Large intestine (tissue), 3 donors: ENCODE results near the gene CXCR4. TPM values are rescaled to one million over a fixed set of nuclear protein-coding genes. Genes with fewer than 3 reads are reported as not detected.

Experiments used
- DNase-seq, 2 donors: peaks; one replicate each; pipeline versions ENCODE4 v3.0.0 to v3.0.0-alpha.2; 2013
- H3K27ac ChIP-seq: one replicate; pipeline ENCODE4 v1.5.1; 2013; ENCODE audit warnings: low read length
- H3K27me3 ChIP-seq: 2 replicates; pipeline ENCODE4 v1.6.1; 2013; ENCODE audit warnings: low read length; ENCODE audit not compliant: control insufficient read depth, insufficient read depth
- H3K36me3 ChIP-seq: 2 replicates; pipeline ENCODE4 v1.6.1; 2013; ENCODE audit warnings: low read length; ENCODE audit not compliant: control insufficient read depth, insufficient read depth
- H3K4me1 ChIP-seq: one replicate; pipeline ENCODE4 v1.6.1; 2013; ENCODE audit warnings: low read length; ENCODE audit not compliant: control insufficient read depth, insufficient read depth
- H3K4me3 ChIP-seq: one replicate; pipeline ENCODE4 v1.5.1; 2013; ENCODE audit warnings: low read length
- H3K9me3 ChIP-seq: one replicate; pipeline ENCODE4 v1.6.1; 2013; ENCODE audit warnings: mild to moderate bottlenecking, low read depth, low read length, moderate library complexity; ENCODE audit not compliant: control insufficient read depth
- WGBS: methylation state at CpG from one replicate; pipeline ENCODE4 v1.1.5; 2013; ENCODE audit warnings: low lambda C conversion rate; ENCODE audit not compliant: insufficient coverage; 5-methylcytosine and 5-hydroxymethylcytosine counted together
- polyA plus RNA-seq: library from polyadenylated mRNA; unstranded; fragments of 120-200 nt; gene quantifications from one replicate; pipeline ENCODE4 v1.2.1, GENCODE V29; 2013

Gene CXCR4
- polyA plus RNA-seq, 1 donor, result 17.8 TPM

DNA sequence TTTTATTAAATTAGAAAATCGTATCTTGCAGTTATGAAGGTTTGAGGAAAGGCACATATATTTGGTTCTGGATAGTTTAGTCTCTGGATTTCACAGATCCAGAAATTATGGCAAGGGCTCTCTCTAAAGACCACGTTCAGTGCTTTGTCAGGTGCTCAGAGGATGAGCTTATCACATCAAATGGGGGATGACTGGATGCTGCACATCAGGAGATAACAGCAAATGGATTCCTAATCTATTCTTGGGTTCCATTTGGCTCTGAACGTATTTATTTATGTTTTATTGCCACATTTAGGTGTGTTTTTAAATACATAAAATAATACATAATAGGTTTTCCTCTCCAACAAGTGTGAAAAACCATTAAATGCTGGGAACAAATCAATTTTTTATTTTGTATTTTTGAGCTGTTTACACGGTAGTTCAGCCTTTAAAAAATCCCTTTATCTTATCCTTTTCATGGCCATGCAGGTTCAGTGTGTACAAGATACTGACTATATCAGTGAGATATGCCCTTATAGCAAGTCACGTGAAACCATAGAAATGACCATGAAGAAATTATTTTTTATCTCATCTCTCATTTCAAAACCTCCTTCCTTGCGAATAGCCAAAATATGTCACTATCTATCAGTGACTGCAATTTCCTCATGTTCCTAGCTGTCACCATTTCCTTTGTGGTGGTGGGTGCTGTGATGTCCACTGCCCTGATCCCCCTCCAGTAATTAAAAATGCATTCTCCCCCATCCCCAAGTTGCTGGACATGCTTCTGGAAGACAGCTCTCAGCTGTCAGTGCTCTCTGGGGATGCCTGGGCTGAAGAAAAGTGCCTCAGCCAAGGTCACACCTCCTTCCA lies 25.9 kb upstream of the CXCR4 start:
- peaks cover 4% of the 10 kb centered on the region for H3K27me3 ChIP-seq
- WGBS, result 100% methylated on average over 1 of the region's 6 CpGs
- no peaks in the 10 kb centered on the region for H3K9me3 ChIP-seq
- no peaks in the 10 kb centered on the region for H3K4me1 ChIP-seq
- no peak overlapping the region for H3K27ac ChIP-seq
- H3K4me3 ChIP-seq, result no peak overlapping the region
- H3K36me3 ChIP-seq, result no peaks in the 10 kb centered on the region
- DNase-seq, result no peak

- H3K27me3 ChIP-seq, result peaks cover 4% of the 10 kb centered on the region
- no peak overlapping the region for H3K27ac ChIP-seq
- no peaks in the 10 kb centered on the region for H3K4me1 ChIP-seq
- no peak for DNase-seq
- WGBS, result 100% methylated on average over 1 of the region's 7 CpGs
- H3K9me3 ChIP-seq, result no peaks in the 10 kb centered on the region
- no peak overlapping the region for H3K4me3 ChIP-seq
- H3K36me3 ChIP-seq, result no peaks in the 10 kb centered on the region
These were observed 23.7 kb upstream of the CXCR4 start for GRCh38 chr2:136141510-136142149.

- 71% methylated on average over 1 of the region's 3 CpGs for WGBS
- Histone ChIP-seq H3K4me1 (no peaks in the 10 kb centered on the region), H3K27ac (no peak overlapping the region)
These were observed 21.7 kb upstream of the CXCR4 start for GRCh38 chr2:136139631-136140030.

GRCh38 chr2:136137982-136138381 lies 20.0 kb upstream of the CXCR4 start:
- H3K9me3 ChIP-seq, result no peaks in the 10 kb centered on the region
- H3K4me1 ChIP-seq, result no peaks in the 10 kb centered on the region
- no peak overlapping the region for H3K27ac ChIP-seq
- no peaks in the 10 kb centered on the region for H3K36me3 ChIP-seq
- H3K27me3 ChIP-seq, result peaks cover 2% of the 10 kb centered on the region
- H3K4me3 ChIP-seq, result no peak overlapping the region
- DNase-seq, result no peak
- 100% methylated on average over 1 of the region's 4 CpGs for WGBS

More at GRCh38 chr2:136139631-136140030, 21.7 kb upstream of the CXCR4 start:
- Histone ChIP-seq H3K4me3 (no peak overlapping the region), H3K36me3 (no peaks in the 10 kb centered on the region), H3K27me3 (peaks cover 2% of the 10 kb centered on the region), H3K9me3 (no peaks in the 10 kb centered on the region)
- DNase-seq, result no peak

DNA sequence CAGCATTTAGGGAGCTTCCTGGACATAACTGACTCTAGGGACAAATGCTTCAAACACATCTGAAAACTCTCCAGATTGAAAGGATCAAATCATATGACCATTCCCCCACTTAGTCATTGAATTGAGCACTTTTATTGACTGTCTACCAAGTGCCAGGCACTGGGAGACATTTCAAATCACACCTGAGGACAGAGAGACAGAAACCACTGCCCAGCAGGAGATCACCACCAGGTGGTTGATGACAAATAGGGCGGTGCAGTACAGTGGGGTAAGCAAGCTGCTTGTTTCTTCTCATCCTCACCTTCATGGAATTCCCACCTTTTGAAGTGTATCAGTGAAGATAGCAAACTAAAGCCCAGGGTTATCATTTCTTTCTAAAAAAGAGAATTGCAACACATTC lies 19.0 kb upstream of the CXCR4 start:
- H3K4me1 ChIP-seq, result no peaks in the 10 kb centered on the region
- no CpG with 5 or more reads among the region's 1 CpG for WGBS
- peaks cover 4% of the 10 kb centered on the region for H3K27me3 ChIP-seq
- no peaks in the 10 kb centered on the region for H3K36me3 ChIP-seq
- no peak for DNase-seq
- H3K4me3 ChIP-seq, result no peak overlapping the region
- no peaks in the 10 kb centered on the region for H3K9me3 ChIP-seq
- no peak overlapping the region for H3K27ac ChIP-seq

- 100% methylated on average over 1 of the region's 8 CpGs for WGBS
- no peaks in the 10 kb centered on the region for H3K9me3 ChIP-seq
- H3K27ac ChIP-seq, result no peak overlapping the region
- H3K36me3 ChIP-seq, result no peaks in the 10 kb centered on the region
- H3K4me1 ChIP-seq, result no peaks in the 10 kb centered on the region
- peaks cover 4% of the 10 kb centered on the region for H3K27me3 ChIP-seq
- H3K4me3 ChIP-seq, result no peak overlapping the region
- no peak for DNase-seq
These were observed 18.3 kb upstream of the CXCR4 start for GRCh38 chr2:136135921-136136906.

DNA sequence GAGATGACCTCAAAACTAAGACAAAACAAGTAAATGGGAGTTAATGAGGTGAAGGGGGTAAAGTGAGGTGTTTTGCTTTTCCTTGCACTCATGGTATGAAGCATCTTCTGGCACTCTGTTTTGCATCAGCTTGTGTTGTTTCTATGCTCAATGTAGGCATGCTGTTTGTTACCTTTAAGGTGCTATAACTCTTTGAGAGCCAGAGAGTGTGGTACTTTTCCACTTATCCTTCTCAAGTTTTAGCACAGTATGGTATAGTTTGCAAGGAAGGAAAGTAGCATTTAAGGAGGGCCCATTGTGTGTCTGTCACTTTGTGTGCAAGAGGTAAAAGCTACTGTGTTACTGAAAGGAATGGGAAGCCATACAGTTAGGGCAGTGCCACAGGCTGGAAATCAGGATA lies 17.5 kb upstream of the CXCR4 start:
- H3K27ac ChIP-seq, result no peak overlapping the region
- no peaks in the 10 kb centered on the region for H3K36me3 ChIP-seq
- DNase-seq, result no peak
- H3K4me1 ChIP-seq, result no peaks in the 10 kb centered on the region
- H3K27me3 ChIP-seq, result peaks cover 4% of the 10 kb centered on the region
- H3K9me3 ChIP-seq, result no peaks in the 10 kb centered on the region
- no peak overlapping the region for H3K4me3 ChIP-seq

DNA sequence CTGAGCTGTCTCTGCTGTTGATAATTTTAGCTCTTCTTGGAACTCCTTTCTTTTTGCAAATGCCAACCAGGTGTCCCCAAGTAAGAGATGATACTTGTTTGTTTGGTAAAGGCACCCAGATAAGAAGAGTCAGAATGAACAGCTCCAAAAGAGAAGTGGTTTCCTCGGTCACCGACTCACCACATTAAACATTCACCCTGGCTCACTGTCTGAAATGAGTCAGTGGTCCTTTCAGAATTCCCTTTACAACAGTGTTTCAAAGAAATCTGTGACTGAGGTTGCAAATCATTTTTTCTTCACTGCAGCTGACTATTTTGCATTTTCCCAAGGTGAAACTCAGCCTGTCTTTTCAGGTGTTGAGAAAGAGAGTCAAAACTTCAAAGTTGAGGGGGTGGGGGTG lies 16.2 kb upstream of the CXCR4 start:
- H3K27ac ChIP-seq, result no peak overlapping the region
- no peaks in the 10 kb centered on the region for H3K36me3 ChIP-seq
- H3K27me3 ChIP-seq, result peaks cover 2% of the 10 kb centered on the region
- WGBS, result no CpG with 5 or more reads among the region's 2 CpGs
- no peak for DNase-seq
- H3K4me3 ChIP-seq, result no peak overlapping the region
- H3K4me1 ChIP-seq, result no peaks in the 10 kb centered on the region
- H3K9me3 ChIP-seq, result no peaks in the 10 kb centered on the region

- Histone ChIP-seq H3K27ac (no peak overlapping the region), H3K4me3 (no peak overlapping the region), H3K36me3 (no peaks in the 10 kb centered on the region), H3K4me1 (no peaks in the 10 kb centered on the region), H3K9me3 (no peaks in the 10 kb centered on the region), H3K27me3 (peaks cover 2% of the 10 kb centered on the region)
- no CpG with 5 or more reads among the region's 5 CpGs for WGBS
- no peak for DNase-seq
These were observed 15.6 kb upstream of the CXCR4 start for GRCh38 chr2:136133586-136133985.

DNA sequence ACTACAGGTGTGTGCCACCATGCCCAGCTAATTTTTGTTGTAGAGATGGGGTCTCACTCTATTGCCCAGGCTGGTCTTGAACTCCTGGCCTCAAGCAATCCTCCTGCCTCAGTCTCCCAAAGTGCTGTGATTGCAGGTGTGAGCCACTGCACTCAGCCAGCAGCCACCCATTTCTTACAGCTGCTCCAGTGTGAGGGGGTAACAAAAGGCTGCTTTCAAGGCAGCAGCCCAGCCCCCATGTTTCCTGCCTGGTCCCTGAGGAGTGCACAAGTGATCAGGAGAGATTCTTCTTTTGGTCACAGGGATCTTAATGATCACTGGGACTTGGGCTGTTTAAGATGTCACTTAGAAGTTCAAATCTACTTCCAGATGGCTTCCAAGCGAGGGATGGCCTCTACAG lies 15.2 kb upstream of the CXCR4 start:
- WGBS, result no CpG with 5 or more reads among the region's 1 CpG
- no peak overlapping the region for H3K27ac ChIP-seq
- no peaks in the 10 kb centered on the region for H3K9me3 ChIP-seq
- no peak overlapping the region for H3K4me3 ChIP-seq
- no peaks in the 10 kb centered on the region for H3K36me3 ChIP-seq
- peaks cover 2% of the 10 kb centered on the region for H3K27me3 ChIP-seq
- H3K4me1 ChIP-seq, result no peaks in the 10 kb centered on the region
- no peak for DNase-seq
